Adrenal gland (tissue), 5 donors: ENCODE measurements around the gene CREB5.
A peak's percentile ranks its signal among the peaks of the same experiment; 100 is the strongest.

ENCODE experiments used
- POLR2A ChIP-seq, 2 donors: fragments of 450-650 bp; IDR thresholded peaks; one replicate each; pipeline ENCODE4 v1.6.1; 2017; ENCODE audit warnings: antibody characterized with exemption in 2 of 2, mild to moderate bottlenecking in 2 of 2, moderate library complexity in 1 of 2
- TF ChIP-seq, protein P1 (sequence below), 6 experiments: fragments of 450-650 bp in 4 of 6; fragments of 200-600 bp in 2 of 6; sonication (generic) in 1 of 6; IDR thresholded peaks; 1 replicate in 5 of 6; 2 replicates in 1 of 6; pipeline versions ENCODE4 v1.5.1 to v1.8.0; 2016 to 2021; ENCODE audit warnings: antibody characterized with exemption in 6 of 6, mild to moderate bottlenecking in 2 of 6, moderate library complexity in 1 of 6
- donor health status: DM: no; HTN: no; CAD: no.

GRCh38 chr7:28623863-28624262 lies 211.5 kb downstream of the CREB5 start:
- TF ChIP-seq, protein P1, sequence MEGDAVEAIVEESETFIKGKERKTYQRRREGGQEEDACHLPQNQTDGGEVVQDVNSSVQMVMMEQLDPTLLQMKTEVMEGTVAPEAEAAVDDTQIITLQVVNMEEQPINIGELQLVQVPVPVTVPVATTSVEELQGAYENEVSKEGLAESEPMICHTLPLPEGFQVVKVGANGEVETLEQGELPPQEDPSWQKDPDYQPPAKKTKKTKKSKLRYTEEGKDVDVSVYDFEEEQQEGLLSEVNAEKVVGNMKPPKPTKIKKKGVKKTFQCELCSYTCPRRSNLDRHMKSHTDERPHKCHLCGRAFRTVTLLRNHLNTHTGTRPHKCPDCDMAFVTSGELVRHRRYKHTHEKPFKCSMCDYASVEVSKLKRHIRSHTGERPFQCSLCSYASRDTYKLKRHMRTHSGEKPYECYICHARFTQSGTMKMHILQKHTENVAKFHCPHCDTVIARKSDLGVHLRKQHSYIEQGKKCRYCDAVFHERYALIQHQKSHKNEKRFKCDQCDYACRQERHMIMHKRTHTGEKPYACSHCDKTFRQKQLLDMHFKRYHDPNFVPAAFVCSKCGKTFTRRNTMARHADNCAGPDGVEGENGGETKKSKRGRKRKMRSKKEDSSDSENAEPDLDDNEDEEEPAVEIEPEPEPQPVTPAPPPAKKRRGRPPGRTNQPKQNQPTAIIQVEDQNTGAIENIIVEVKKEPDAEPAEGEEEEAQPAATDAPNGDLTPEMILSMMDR (IDR thresholded peaks at IDR 0.05): peak in 1 of 6 experiments; percentile 24
- no peak for TF ChIP-seq POLR2A (IDR thresholded peaks at IDR 0.05)
